Neural cell (in vitro differentiated cells): ENCODE measurements around the gene RCE1.

Experiments
- EP300 ChIP-seq: fragments of 450-650 bp; conservative IDR thresholded peaks from 2 replicates; pipeline ENCODE4 v1.6.1; 2014; ENCODE audit warnings: antibody characterized with exemption, mild to moderate bottlenecking, moderate library complexity; ENCODE audit not compliant: poor library complexity, severe bottlenecking
- EZH2 ChIP-seq: fragments of 200-600, 300-800 bp; shearing (Covaris generic), sonication (generic); IDR thresholded peaks from 2 replicates; pipeline ENCODE4 v1.6.1; 2014; ENCODE audit warnings: antibody characterized with exemption, low read length, borderline replicate concordance, mild to moderate bottlenecking; ENCODE audit not compliant: insufficient read depth, poor library complexity, severe bottlenecking
- POLR2AphosphoS5 ChIP-seq: IDR thresholded peaks from 2 replicates; pipeline ENCODE4 v1.6.1; 2012
- RAD21 ChIP-seq: fragments of 450-650 bp; conservative IDR thresholded peaks from 2 replicates; pipeline ENCODE4 v1.6.1; 2014; ENCODE audit warnings: antibody characterized with exemption, mild to moderate bottlenecking, moderate library complexity
- SMC3 ChIP-seq: fragments of 450-650 bp; conservative IDR thresholded peaks from 2 replicates; pipeline ENCODE4 v1.6.1; 2014; ENCODE audit warnings: antibody characterized with exemption, mild to moderate bottlenecking, moderate library complexity; ENCODE audit not compliant: poor library complexity
- TAF1 ChIP-seq: IDR thresholded peaks from 2 replicates; pipeline ENCODE4 v1.6.1; 2012; ENCODE audit warnings: low read depth
- TF ChIP-seq, protein P1 (sequence below): fragments of 450-650 bp; IDR thresholded peaks from 2 replicates; pipeline ENCODE4 v1.5.1; 2014; ENCODE audit warnings: antibody characterized with exemption, mild to moderate bottlenecking, moderate library complexity; ENCODE audit not compliant: poor library complexity, severe bottlenecking
- TF ChIP-seq, protein P2 (sequence below): IDR thresholded peaks from 2 replicates; pipeline ENCODE4 v1.6.1; 2012; ENCODE audit warnings: borderline replicate concordance

DNA sequence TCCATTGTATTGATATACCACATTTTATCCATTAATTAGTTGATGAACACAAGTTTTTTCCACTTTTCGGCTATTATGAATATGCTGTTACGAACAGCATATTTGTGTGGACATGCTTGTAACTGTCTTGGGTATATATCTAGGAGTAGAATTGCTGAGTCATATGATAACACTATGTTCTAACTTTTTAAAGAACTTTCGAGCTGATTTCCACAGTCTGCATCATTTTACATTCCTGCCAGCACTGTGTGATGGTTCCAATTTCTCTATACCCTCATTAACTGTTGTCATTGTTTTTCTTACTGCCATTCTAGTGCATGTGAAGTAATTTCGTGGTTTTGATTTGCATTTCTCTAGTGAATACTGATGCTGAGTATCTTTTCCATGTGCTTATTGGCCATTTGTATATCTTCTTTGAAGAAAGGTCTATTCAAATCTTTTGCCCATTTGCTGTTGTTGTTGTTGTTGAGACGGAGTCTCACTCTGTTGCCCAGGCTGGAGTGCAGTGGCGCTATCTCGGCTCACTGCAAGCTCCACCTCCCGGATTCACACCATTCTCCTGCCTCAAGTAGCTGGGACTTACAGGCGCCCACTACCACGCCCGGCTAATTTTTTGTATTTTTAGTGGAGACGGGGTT is 7.4 kb upstream of the RCE1 start:
- TF ChIP-seq EZH2 (no peak), RAD21 (no peak), TAF1 (no peak), POLR2AphosphoS5 (no peak), EP300 (no peak), SMC3 (no peak)
- TF ChIP-seq, protein P1, sequence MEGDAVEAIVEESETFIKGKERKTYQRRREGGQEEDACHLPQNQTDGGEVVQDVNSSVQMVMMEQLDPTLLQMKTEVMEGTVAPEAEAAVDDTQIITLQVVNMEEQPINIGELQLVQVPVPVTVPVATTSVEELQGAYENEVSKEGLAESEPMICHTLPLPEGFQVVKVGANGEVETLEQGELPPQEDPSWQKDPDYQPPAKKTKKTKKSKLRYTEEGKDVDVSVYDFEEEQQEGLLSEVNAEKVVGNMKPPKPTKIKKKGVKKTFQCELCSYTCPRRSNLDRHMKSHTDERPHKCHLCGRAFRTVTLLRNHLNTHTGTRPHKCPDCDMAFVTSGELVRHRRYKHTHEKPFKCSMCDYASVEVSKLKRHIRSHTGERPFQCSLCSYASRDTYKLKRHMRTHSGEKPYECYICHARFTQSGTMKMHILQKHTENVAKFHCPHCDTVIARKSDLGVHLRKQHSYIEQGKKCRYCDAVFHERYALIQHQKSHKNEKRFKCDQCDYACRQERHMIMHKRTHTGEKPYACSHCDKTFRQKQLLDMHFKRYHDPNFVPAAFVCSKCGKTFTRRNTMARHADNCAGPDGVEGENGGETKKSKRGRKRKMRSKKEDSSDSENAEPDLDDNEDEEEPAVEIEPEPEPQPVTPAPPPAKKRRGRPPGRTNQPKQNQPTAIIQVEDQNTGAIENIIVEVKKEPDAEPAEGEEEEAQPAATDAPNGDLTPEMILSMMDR: no peak
- TF ChIP-seq, protein P2, sequence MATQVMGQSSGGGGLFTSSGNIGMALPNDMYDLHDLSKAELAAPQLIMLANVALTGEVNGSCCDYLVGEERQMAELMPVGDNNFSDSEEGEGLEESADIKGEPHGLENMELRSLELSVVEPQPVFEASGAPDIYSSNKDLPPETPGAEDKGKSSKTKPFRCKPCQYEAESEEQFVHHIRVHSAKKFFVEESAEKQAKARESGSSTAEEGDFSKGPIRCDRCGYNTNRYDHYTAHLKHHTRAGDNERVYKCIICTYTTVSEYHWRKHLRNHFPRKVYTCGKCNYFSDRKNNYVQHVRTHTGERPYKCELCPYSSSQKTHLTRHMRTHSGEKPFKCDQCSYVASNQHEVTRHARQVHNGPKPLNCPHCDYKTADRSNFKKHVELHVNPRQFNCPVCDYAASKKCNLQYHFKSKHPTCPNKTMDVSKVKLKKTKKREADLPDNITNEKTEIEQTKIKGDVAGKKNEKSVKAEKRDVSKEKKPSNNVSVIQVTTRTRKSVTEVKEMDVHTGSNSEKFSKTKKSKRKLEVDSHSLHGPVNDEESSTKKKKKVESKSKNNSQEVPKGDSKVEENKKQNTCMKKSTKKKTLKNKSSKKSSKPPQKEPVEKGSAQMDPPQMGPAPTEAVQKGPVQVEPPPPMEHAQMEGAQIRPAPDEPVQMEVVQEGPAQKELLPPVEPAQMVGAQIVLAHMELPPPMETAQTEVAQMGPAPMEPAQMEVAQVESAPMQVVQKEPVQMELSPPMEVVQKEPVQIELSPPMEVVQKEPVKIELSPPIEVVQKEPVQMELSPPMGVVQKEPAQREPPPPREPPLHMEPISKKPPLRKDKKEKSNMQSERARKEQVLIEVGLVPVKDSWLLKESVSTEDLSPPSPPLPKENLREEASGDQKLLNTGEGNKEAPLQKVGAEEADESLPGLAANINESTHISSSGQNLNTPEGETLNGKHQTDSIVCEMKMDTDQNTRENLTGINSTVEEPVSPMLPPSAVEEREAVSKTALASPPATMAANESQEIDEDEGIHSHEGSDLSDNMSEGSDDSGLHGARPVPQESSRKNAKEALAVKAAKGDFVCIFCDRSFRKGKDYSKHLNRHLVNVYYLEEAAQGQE: no peak
